PFSK-1 (cell line): ENCODE data around the gene MYCN.
A peak's percentile ranks its signal among the peaks of the same experiment; 100 is the strongest.

ENCODE experiments used
- POLR2AphosphoS5 ChIP-seq: IDR thresholded peaks from 2 replicates; pipeline ENCODE4 v1.6.1; 2012; ENCODE audit warnings: low read depth, mild to moderate bottlenecking, control low read depth, low read length, moderate library complexity
- REST ChIP-seq, 2 experiments: IDR thresholded peaks; 2 replicates each; pipeline versions ENCODE4 v1.6.1 to v1.8.0; 2011 to 2012; ENCODE audit warnings: low read depth in 2 of 2, low read length in 2 of 2, control low read depth in 1 of 2, inconsistent platforms in 1 of 2, mild to moderate bottlenecking in 1 of 2, moderate library complexity in 1 of 2; ENCODE audit not compliant: insufficient read depth in 1 of 2
- SIN3A ChIP-seq: IDR thresholded peaks from 2 replicates; pipeline ENCODE4 v1.6.1; 2012; ENCODE audit warnings: mild to moderate bottlenecking, low read length, moderate library complexity, borderline replicate concordance; ENCODE audit not compliant: insufficient read depth

GRCh38 chr2:15939556-15939853 is 845 bp upstream of the MYCN start:
- no peak for TF ChIP-seq SIN3A
- no peak for TF ChIP-seq POLR2AphosphoS5
- TF ChIP-seq REST (IDR thresholded peaks at IDR 0.05; ENCODE audit: insufficient read depth in 1 of 2, low read depth in 2 of 2, low read length in 2 of 2), result 0 out of 4 replicates have a peak, but pooled peaks of 1 of the 2 experiments have one; percentile 4
